ENCODE measurements around the gene MYRFL. TPM values are rescaled to one million over a fixed set of nuclear protein-coding genes. Genes with fewer than 3 reads are reported as not detected.

The MYRFL gene
- polyA plus RNA-seq, 1 of the 3 experiments (the other 2 are of a cell fraction) = not detected

GRCh38 chr12:69837657-69838415 lies 12.8 kb downstream of the MYRFL start:
- no peaks in the 10 kb centered on the region for H3K9me3 ChIP-seq
- H3K36me3 ChIP-seq (replicated peaks in 1 of 2; ENCODE audit: control insufficient read depth in 1 of 2, insufficient read depth in 2 of 2, low read length in 1 of 2) = no peaks in the 10 kb centered on the region
- no peak overlapping the region for H3K9ac ChIP-seq
- CTCF ChIA-PET = no interaction called here
- no peaks in the 10 kb centered on the region for H4K20me1 ChIP-seq (ENCODE audit: insufficient read depth)
- H3K4me1 ChIP-seq (ENCODE audit: control insufficient read depth in 1 of 2, insufficient read depth in 2 of 2, low read depth in 1 of 2, low read length in 1 of 2) = no peaks in the 10 kb centered on the region; a peak in 1 of 4 replicates
- TF ChIP-seq TAF1 (IDR thresholded peaks at IDR 0.05; ENCODE audit: borderline replicate concordance, low read depth, low read length) = no peak
- no peak for TF ChIP-seq IRF3 (IDR thresholded peaks at IDR 0.05; ENCODE audit: low read depth, low read length)
- TF ChIP-seq ELF1 (IDR thresholded peaks at IDR 0.05) = no peak
- no peak for TF ChIP-seq GATA2 (CRISPR knock-in tag; IDR thresholded peaks at IDR 0.05)
- TF ChIP-seq REST (IDR thresholded peaks at IDR 0.05; ENCODE audit: low read depth, low read length) = no peak
- no peak for TF ChIP-seq POLR2AphosphoS5 (IDR thresholded peaks at IDR 0.05; ENCODE audit: low read depth, low read length)
- TF ChIP-seq MXI1 (IDR thresholded peaks at IDR 0.05; ENCODE audit: low read depth, low read length) = no peak
- H3K27me3 ChIP-seq (ENCODE audit: insufficient read depth) = no peaks in the 10 kb centered on the region
- H3K27ac ChIP-seq (ENCODE audit: low read depth in 2 of 2, low read length in 1 of 2) = no peak overlapping the region
- no peak overlapping the region for H3K4me2 ChIP-seq
- no peaks in the 10 kb centered on the region for H3F3A ChIP-seq (replicated peaks; ENCODE audit: insufficient read depth)
- H3K4me3 ChIP-seq (ENCODE audit: low read depth in 2 of 2, low read length in 1 of 2) = no peak overlapping the region
- no peaks in the 10 kb centered on the region for H3K79me2 ChIP-seq (ENCODE audit: insufficient read depth)
- DNase-seq = no peak
- POLR2A ChIA-PET = no interaction called here
- H3K9me2 ChIP-seq = no peaks in the 10 kb centered on the region
- WGBS (ENCODE audit: low lambda C conversion rate) = 79% methylated on average over 4 of the region's 4 CpGs
- no peak overlapping the region for H2AFZ ChIP-seq (ENCODE audit: low read depth)

GRCh38 chr12:69840727-69841126 lies 15.7 kb downstream of the MYRFL start:
- Histone ChIP-seq H3K4me1 (ENCODE audit: control insufficient read depth in 1 of 2, insufficient read depth in 2 of 2, low read depth in 1 of 2, low read length in 1 of 2) (no peaks in the 10 kb centered on the region), H3K4me3 (ENCODE audit: low read depth in 2 of 2, low read length in 1 of 2) (no peak overlapping the region), H2AFZ (ENCODE audit: low read depth) (no peak overlapping the region), H3K9ac (no peak overlapping the region), H3K4me2 (no peak overlapping the region), H3K36me3 (replicated peaks in 1 of 2; ENCODE audit: control insufficient read depth in 1 of 2, insufficient read depth in 2 of 2, low read length in 1 of 2) (no peaks in the 10 kb centered on the region), H3K9me3 (no peaks in the 10 kb centered on the region), H3K27ac (ENCODE audit: low read depth in 2 of 2, low read length in 1 of 2) (no peak overlapping the region), H4K20me1 (ENCODE audit: insufficient read depth) (no peaks in the 10 kb centered on the region), H3K27me3 (ENCODE audit: insufficient read depth) (no peaks in the 10 kb centered on the region), H3K9me2 (no peaks in the 10 kb centered on the region), H3K79me2 (ENCODE audit: insufficient read depth) (no peaks in the 10 kb centered on the region), H3F3A (replicated peaks; ENCODE audit: insufficient read depth) (no peaks in the 10 kb centered on the region)
- TF ChIP-seq SMC3 (IDR thresholded peaks at IDR 0.05; ENCODE audit: low read depth, low read length) (no peak), POLR2AphosphoS5 (IDR thresholded peaks at IDR 0.05; ENCODE audit: low read depth, low read length) (no peak), GATA2 (CRISPR knock-in tag; IDR thresholded peaks at IDR 0.05) (no peak), SIN3A (IDR thresholded peaks at IDR 0.05; ENCODE audit: borderline replicate concordance, low read depth, low read length) (no peak), CHD2 (IDR thresholded peaks at IDR 0.05; ENCODE audit: low read length, partially characterized antibody) (no peak), REST (IDR thresholded peaks at IDR 0.05; ENCODE audit: low read depth, low read length) (no peak)
- 10% methylated on average over 3 of the region's 3 CpGs for WGBS (ENCODE audit: low lambda C conversion rate)
- ChIA-PET CTCF (no interaction called here), POLR2A (no interaction called here)
- DNase-seq = no peak

Data from SK-N-SH (cell line).